A549 (cell line): Measurements from ENCODE around the gene ARHGEF1. TPM values are rescaled to one million over a fixed set of nuclear protein-coding genes. Genes with fewer than 3 reads are reported as not detected.

Source experiments
- ATAC-seq, 2 experiments: fragments of 200-7000 bp in 1 of 2; fragments of >200 bp in 1 of 2; cut with Nextera tagmentation in 1 of 2; cut with Tn5 transposase in 1 of 2; 3 replicates each; pipeline versions ENCODE4 v1.8.0 to v1.9.1; 2018 to 2020; ENCODE audit warnings: mild to moderate bottlenecking in 1 of 2, moderate library complexity in 1 of 2
- CTCF ChIA-PET: fragments of 300-600 bp; sonication (Branson Sonifier 250); formaldehyde crosslinking; extraction: SDS; loops from one replicate; lab custom pipeline; 2021; ENCODE audit warnings: antibody characterized with exemption, inconsistent platforms; lab: Yijun Ruan, JAX
- POLR2A ChIA-PET: fragments of 350-600 bp; formaldehyde crosslinking; extraction: SDS; loops from one replicate; lab custom pipeline; 2021; ENCODE audit warnings: antibody characterized with exemption, inconsistent platforms; lab: Yijun Ruan, JAX
- DNase-seq, 2 experiments: peaks; one replicate each; pipeline versions ENCODE4 v3.0.0 to v3.0.0-alpha.2; 2011 to 2016; ENCODE audit warnings: low read depth in 1 of 2, low spot score in 1 of 2
- FAIRE-seq: peaks from 2 replicates; lab custom pipeline; 2011; peaks lifted over from hg19 to GRCh38; lab: Jason Lieb, UNC
- H3K27ac ChIP-seq, 2 experiments: fragments of >200 bp; sonication (Bioruptor Twin); formaldehyde crosslinking; 3 replicates each; pipeline ENCODE4 v1.5.1; 2016 to 2017
- H3K4me1 ChIP-seq: fragments of >200 bp; sonication (Bioruptor Twin); formaldehyde crosslinking; 3 replicates; pipeline ENCODE4 v1.6.1; 2016
- H3K4me2 ChIP-seq: fragments of >200 bp; sonication (Bioruptor Twin); formaldehyde crosslinking; 3 replicates; pipeline ENCODE4 v1.6.1; 2016
- H3K4me3 ChIP-seq: fragments of >200 bp; sonication (Bioruptor Twin); formaldehyde crosslinking; 3 replicates; pipeline ENCODE4 v1.5.1; 2016
- H3K9me3 ChIP-seq: fragments of >200 bp; sonication (Bioruptor Twin); formaldehyde crosslinking; 3 replicates; pipeline ENCODE4 v1.6.1; 2016
- ATOH8 ChIP-seq: fragments of 250-450 bp; sonication (Bioruptor Pico); IDR thresholded peaks from 2 replicates; pipeline ENCODE4 v1.5.0; 2020; ENCODE audit warnings: low read depth, mild to moderate bottlenecking, moderate library complexity
- E2F6 ChIP-seq: IDR thresholded peaks from 2 replicates; pipeline ENCODE4 v1.6.1; 2012; ENCODE audit warnings: low read depth, borderline replicate concordance
- FOSB ChIP-seq: fragments of 250-450 bp; sonication (Bioruptor Pico); IDR thresholded peaks from 2 replicates; pipeline ENCODE4 v1.5.0; 2020; ENCODE audit warnings: mild to moderate bottlenecking, moderate library complexity
- HOXA7 ChIP-seq: fragments of 250-450 bp; sonication (Bioruptor Pico); IDR thresholded peaks from 2 replicates; pipeline ENCODE4 v1.5.0; 2020; ENCODE audit warnings: mild to moderate bottlenecking, moderate library complexity
- JUN ChIP-seq, 2 experiments: fragments of >200 bp; sonication (Bioruptor Twin); formaldehyde crosslinking; IDR thresholded peaks; 2 replicates in 1 of 2; 3 replicates in 1 of 2; pipeline ENCODE4 v1.6.1; 2016 to 2017
- KDM1A ChIP-seq: fragments of 200-600 bp; sonication (generic); IDR thresholded peaks from 2 replicates; pipeline ENCODE4 v1.6.1; 2016; ENCODE audit warnings: low read depth, mild to moderate bottlenecking
- KDM5A ChIP-seq: fragments of 200-600 bp; sonication (generic); IDR thresholded peaks from 2 replicates; pipeline ENCODE4 v1.6.1; 2016; ENCODE audit warnings: antibody characterized with exemption, mild to moderate bottlenecking
- MAFK ChIP-seq: fragments of 450-650 bp; IDR thresholded peaks from 2 replicates; pipeline ENCODE4 v1.6.1; 2014; ENCODE audit not compliant: partially characterized antibody
- MAZ ChIP-seq: fragments of 150-350 bp; IDR thresholded peaks from 2 replicates; pipeline ENCODE4 v1.6.1; 2014; ENCODE audit warnings: antibody characterized with exemption, low read depth, low read length, borderline replicate concordance
- NFE2L2 ChIP-seq: fragments of 150-350 bp; conservative IDR thresholded peaks from 2 replicates; pipeline ENCODE4 v1.6.1; 2014; ENCODE audit warnings: low read length
- NPAS2 ChIP-seq: fragments of 250-450 bp; sonication (Bioruptor Pico); IDR thresholded peaks from 2 replicates; pipeline ENCODE4 v1.8.0; 2022; ENCODE audit warnings: mild to moderate bottlenecking, moderate library complexity, borderline replicate concordance
- PBX3 ChIP-seq: IDR thresholded peaks from 2 replicates; pipeline ENCODE4 v1.6.1; 2012
- POLR2AphosphoS2 ChIP-seq: conservative IDR thresholded peaks from 2 replicates; pipeline ENCODE4 v1.6.1; 2012; ENCODE audit warnings: low read length, improper control_type of control experiment, inconsistent platforms
- RARB ChIP-seq: fragments of 250-450 bp; sonication (Bioruptor Pico); IDR thresholded peaks from 2 replicates; pipeline ENCODE4 v1.8.0; 2021; ENCODE audit warnings: mild to moderate bottlenecking, moderate library complexity
- REST ChIP-seq: fragments of 200-600 bp; sonication (generic); IDR thresholded peaks from 2 replicates; pipeline ENCODE4 v1.6.1; 2016; ENCODE audit warnings: antibody characterized with exemption, mild to moderate bottlenecking, moderate library complexity
- TFCP2L1 ChIP-seq: fragments of 250-450 bp; sonication (Bioruptor Pico); IDR thresholded peaks from 2 replicates; pipeline ENCODE4 v1.5.0; 2021; ENCODE audit warnings: mild to moderate bottlenecking
- TP53 ChIP-seq: fragments of 250-450 bp; sonication (Bioruptor Pico); IDR thresholded peaks from 2 replicates; pipeline ENCODE4 v1.5.0; 2021; ENCODE audit warnings: mild to moderate bottlenecking, moderate library complexity
- WGBS: methylation state at CpG from one replicate; pipeline ENCODE4 v1.1.6; 2017; ENCODE audit errors: missing lambda C conversion rate; 5-methylcytosine and 5-hydroxymethylcytosine counted together
- polyA plus RNA-seq, 4 experiments: library from polyadenylated mRNA; depleted of rRNA in 3 of 4; stranded (reverse); fragments of >200 nt; fragmentation: RNase III in 1 of 4; extraction: RNeasy Plus Mini Kit Qiagen cat#74134 plus additional on column Dnase treatment in 1 of 4; gene quantifications; 2 replicates in 3 of 4; 3 replicates in 1 of 4; pipeline ENCODE4 v1.2.3, GENCODE V29; 2011 to 2017

ARHGEF1 gene
- polyA plus RNA-seq, 2 of the 4 experiments (the other 2 are of a cell fraction), result 38.0 to 84.2 TPM

GRCh38 chr19:41860419-41861115 is 22.4 kb upstream of the ARHGEF1 start:
- WGBS, result 1% methylated on average over 33 of the region's 45 CpGs
- Histone ChIP-seq H3K4me2 (peak overlapping the region; percentile 98), H3K9me3 (no peaks in the 10 kb centered on the region), H3K4me1 (peaks cover 47% of the 10 kb centered on the region), H3K4me3 (peak overlapping the region; percentile 89), H3K27ac (peak overlapping the region; percentile 90 to 95)
- ChIA-PET CTCF (interaction anchor here (0.7 to 16.4 kb wide), 18 partner anchors 10 to 297 kb away, joined by 3 to 243 read pairs (median 4); partner anchors contain the start of genes CD79A and RABAC1), POLR2A (interaction anchor here (0.6 to 3.5 kb wide), 25 partner anchors 8 to 1144 kb away, joined by 3 to 102 read pairs (median 5); partner anchors contain the start of genes B9D2, CD79A, COQ8B and DMAC2)
- ATAC-seq (no peak), FAIRE-seq (no peak), DNase-seq (no peak)
- TF ChIP-seq NPAS2, result 0 out of 2 replicates have a peak, but pooled peaks have one; percentile 73
- TF ChIP-seq POLR2AphosphoS2, result peak; percentile 80; the same call in 1 of the 2 replicates
- TF ChIP-seq MAFK, result no peak
- peak; percentile 73; the same call in 1 of the 2 replicates for TF ChIP-seq RARB (CRISPR knock-in tag)
- TF ChIP-seq KDM1A, result no peak
- peak; percentile 59; the same call in 1 of the 2 replicates for TF ChIP-seq HOXA7
- TF ChIP-seq JUN (IDR thresholded peaks at IDR 0.05), result peak in 1 of 2 experiments; percentile 96; a peak in 4 of 5 replicates
- peak; percentile 59; the same call in 1 of the 2 replicates for TF ChIP-seq ATOH8 (CRISPR knock-in tag)
- TF ChIP-seq KDM5A, result 0 out of 2 replicates have a peak, but pooled peaks have one; percentile 0
- no peak for TF ChIP-seq NFE2L2
- peak; percentile 87 for TF ChIP-seq TFCP2L1 (CRISPR knock-in tag)
- TF ChIP-seq E2F6, result no peak
- TF ChIP-seq PBX3, result peak; percentile 56; the same call in 1 of the 2 replicates
- TF ChIP-seq REST, result peak; percentile 14; the same call in 1 of the 2 replicates

- FAIRE-seq (peak; percentile 82), ATAC-seq (no peak), DNase-seq (no peak)
- Histone ChIP-seq H3K4me1 (peaks cover 53% of the 10 kb centered on the region), H3K4me2 (peak overlapping the region; percentile 98), H3K27ac (peak overlapping the region; percentile 90 to 95), H3K9me3 (no peaks in the 10 kb centered on the region), H3K4me3 (peak overlapping the region; percentile 89)
- POLR2A ChIA-PET, result interaction anchor here (1.1 to 3.5 kb wide), 7 partner anchors 11 to 497 kb away, joined by 4 to 102 read pairs (median 10); partner anchors contain the start of genes B9D2, DMRTC2, LYPD4 and RABAC1
- TF ChIP-seq MAZ (no peak), TP53 (CRISPR knock-in tag) (no peak), RARB (CRISPR knock-in tag) (0 out of 2 replicates have a peak, but pooled peaks have one; percentile 13), JUN (IDR thresholded peaks at IDR 0.05) (no peak), HOXA7 (peak; percentile 81), FOSB (CRISPR knock-in tag) (peak; percentile 49; the same call in 1 of the 2 replicates)
- WGBS, result 8% methylated on average over 9 of the region's 9 CpGs
- CTCF ChIA-PET, result interaction anchor here (1.0 to 16.4 kb wide), 9 partner anchors 10 to 219 kb away, joined by 3 to 243 read pairs (median 6); partner anchors contain the start of gene RABAC1
Observed at GRCh38 chr19:41861116-41861768, 21.7 kb upstream of the ARHGEF1 start.
